ENCODE results near the gene MTARC1. TPM values are rescaled to one million over a fixed set of nuclear protein-coding genes. Genes with fewer than 3 reads are reported as not detected.

Gene MTARC1
- total RNA-seq, 1 donor from 2014 or later: 9.6 TPM

DNA sequence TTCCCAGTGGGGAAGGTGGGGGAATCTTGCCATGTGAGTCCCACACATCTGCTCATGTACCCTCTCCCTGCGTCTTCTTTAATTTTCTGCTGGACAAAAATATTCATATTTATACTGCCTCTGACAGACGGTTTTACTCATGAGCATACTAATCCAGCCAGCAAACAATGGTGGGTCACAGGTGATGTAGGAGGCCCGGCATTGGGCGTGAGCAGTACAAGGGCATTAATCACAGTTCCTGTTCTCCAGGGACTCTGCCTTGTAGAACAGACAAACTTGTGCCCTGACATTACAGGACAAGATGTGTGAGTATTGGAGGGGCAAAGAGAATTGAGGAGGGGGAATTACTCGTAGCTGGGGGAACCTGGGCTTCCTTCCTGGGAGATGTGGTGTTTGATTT, 25.0 kb downstream of the MTARC1 start:
- intact Hi-C loops (cut with DNase I): loop anchor here (10.0 kb wide), 2 partner anchors 63 to 623 kb away; partner anchors contain the start of gene HLX
- no peak for DNase-seq (ENCODE audit: extremely low spot score in 2 of 2)
- TF ChIP-seq POLR2A (IDR thresholded peaks at IDR 0.05) (no peak), POLR2AphosphoS5 (IDR thresholded peaks at IDR 0.05; ENCODE audit: insufficient read depth in 1 of 2, low read depth in 1 of 2) (no peak)
- H3K27ac ChIP-seq: no peak overlapping the region
- H3K27me3 ChIP-seq: no peaks in the 10 kb centered on the region
- H3K4me3 ChIP-seq: no peak overlapping the region
- H3K36me3 ChIP-seq: no peaks in the 10 kb centered on the region
- no peaks in the 10 kb centered on the region for H3K4me1 ChIP-seq
- H3K9me3 ChIP-seq: no peaks in the 10 kb centered on the region

DNA sequence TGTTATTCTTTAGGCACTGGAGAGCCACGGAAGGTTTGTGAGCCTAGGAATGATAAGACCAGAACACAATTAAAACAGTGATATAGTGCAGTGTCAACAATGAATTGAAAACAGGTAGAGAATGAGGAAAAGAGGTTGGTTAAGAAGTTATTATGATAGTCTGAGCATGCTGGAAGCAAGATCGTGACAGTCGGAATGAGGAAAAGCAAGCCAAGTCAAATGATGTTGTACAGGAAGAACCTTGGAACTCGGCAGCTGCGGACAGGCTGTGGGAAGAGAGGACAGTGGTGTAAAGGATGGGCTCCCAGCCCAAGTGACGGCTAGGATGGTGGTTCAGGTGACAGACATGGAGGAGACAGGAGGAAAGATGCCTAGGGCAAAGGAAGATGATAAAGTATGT, 25.6 kb downstream of the MTARC1 start:
- intact Hi-C loops (cut with DNase I): loop anchor here (10.0 kb wide), 2 partner anchors 62 to 622 kb away; partner anchors contain the start of gene HLX
- H3K9me3 ChIP-seq: no peaks in the 10 kb centered on the region
- no peak for DNase-seq (ENCODE audit: extremely low spot score in 2 of 2)
- no peak overlapping the region for H3K27ac ChIP-seq
- TF ChIP-seq POLR2AphosphoS5 (IDR thresholded peaks at IDR 0.05; ENCODE audit: insufficient read depth in 1 of 2, low read depth in 1 of 2): no peak
- TF ChIP-seq, protein P1, sequence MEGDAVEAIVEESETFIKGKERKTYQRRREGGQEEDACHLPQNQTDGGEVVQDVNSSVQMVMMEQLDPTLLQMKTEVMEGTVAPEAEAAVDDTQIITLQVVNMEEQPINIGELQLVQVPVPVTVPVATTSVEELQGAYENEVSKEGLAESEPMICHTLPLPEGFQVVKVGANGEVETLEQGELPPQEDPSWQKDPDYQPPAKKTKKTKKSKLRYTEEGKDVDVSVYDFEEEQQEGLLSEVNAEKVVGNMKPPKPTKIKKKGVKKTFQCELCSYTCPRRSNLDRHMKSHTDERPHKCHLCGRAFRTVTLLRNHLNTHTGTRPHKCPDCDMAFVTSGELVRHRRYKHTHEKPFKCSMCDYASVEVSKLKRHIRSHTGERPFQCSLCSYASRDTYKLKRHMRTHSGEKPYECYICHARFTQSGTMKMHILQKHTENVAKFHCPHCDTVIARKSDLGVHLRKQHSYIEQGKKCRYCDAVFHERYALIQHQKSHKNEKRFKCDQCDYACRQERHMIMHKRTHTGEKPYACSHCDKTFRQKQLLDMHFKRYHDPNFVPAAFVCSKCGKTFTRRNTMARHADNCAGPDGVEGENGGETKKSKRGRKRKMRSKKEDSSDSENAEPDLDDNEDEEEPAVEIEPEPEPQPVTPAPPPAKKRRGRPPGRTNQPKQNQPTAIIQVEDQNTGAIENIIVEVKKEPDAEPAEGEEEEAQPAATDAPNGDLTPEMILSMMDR (IDR thresholded peaks at IDR 0.05): no peak
- no peak for TF ChIP-seq POLR2A (IDR thresholded peaks at IDR 0.05)
- H3K36me3 ChIP-seq: no peaks in the 10 kb centered on the region
- no peaks in the 10 kb centered on the region for H3K4me1 ChIP-seq
- no peaks in the 10 kb centered on the region for H3K27me3 ChIP-seq
- H3K4me3 ChIP-seq: no peak overlapping the region

DNA sequence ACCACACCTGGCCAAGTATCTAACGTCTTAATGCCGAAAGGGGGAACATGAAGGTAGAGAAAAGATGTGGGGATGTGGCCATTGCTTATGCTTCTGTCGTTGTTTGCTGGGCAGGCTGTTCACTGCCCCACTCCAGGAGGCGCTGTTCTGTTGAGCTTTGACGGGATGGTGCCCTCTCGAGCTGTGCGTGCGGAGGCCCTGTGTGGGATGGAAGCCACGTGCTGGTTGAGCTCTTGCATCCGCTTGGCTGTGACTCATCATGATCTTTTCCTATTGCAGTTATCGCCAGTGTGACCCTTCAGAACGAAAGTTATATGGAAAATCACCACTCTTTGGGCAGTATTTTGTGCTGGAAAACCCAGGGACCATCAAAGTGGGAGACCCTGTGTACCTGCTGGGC, 26.3 kb downstream of the MTARC1 start:
- Histone ChIP-seq H3K4me3 (no peak overlapping the region), H3K9me3 (no peaks in the 10 kb centered on the region), H3K27me3 (no peaks in the 10 kb centered on the region), H3K4me1 (no peaks in the 10 kb centered on the region), H3K36me3 (no peaks in the 10 kb centered on the region), H3K27ac (no peak overlapping the region)
- no peak for DNase-seq (ENCODE audit: extremely low spot score in 2 of 2)
- intact Hi-C loops (cut with DNase I): loop anchor here (10.0 kb wide), 2 partner anchors 62 to 622 kb away; partner anchors contain the start of gene HLX
- TF ChIP-seq, protein P1 (IDR thresholded peaks at IDR 0.05): no peak
- no peak for TF ChIP-seq POLR2A (IDR thresholded peaks at IDR 0.05)
- TF ChIP-seq POLR2AphosphoS5 (IDR thresholded peaks at IDR 0.05; ENCODE audit: insufficient read depth in 1 of 2, low read depth in 1 of 2): no peak

DNA sequence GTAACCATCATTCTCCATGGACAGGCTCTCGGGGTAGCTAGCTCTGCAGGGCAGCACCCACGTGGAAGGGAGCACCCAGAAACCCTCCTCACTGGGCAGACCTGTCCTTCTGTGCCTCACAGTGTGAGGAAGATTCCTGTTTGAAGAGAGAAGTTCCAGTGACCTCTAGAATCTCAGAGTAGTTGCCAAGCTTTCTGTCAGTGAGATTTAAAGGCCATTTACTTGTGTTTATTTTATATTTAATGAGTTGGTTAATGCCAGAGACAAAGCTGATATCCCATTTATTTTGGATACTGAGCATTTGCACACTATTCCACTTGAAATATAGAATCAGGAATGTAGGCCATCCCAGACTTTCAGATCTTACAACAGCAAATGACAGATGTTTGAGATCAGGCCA, 28.7 kb downstream of the MTARC1 start:
- TF ChIP-seq POLR2A (IDR thresholded peaks at IDR 0.05) (no peak), POLR2AphosphoS5 (IDR thresholded peaks at IDR 0.05; ENCODE audit: insufficient read depth in 1 of 2, low read depth in 1 of 2) (no peak)
- TF ChIP-seq, protein P1 (IDR thresholded peaks at IDR 0.05): no peak
- no peak for DNase-seq (ENCODE audit: extremely low spot score in 2 of 2)
- H3K4me3 ChIP-seq: no peak overlapping the region
- intact Hi-C loops (cut with DNase I): loop anchor here (10.0 kb wide), 2 partner anchors 59 to 619 kb away; partner anchors contain the start of gene HLX
- H3K4me1 ChIP-seq: peaks cover 14% of the 10 kb centered on the region
- no peak overlapping the region for H3K27ac ChIP-seq
- no peaks in the 10 kb centered on the region for H3K9me3 ChIP-seq
- H3K27me3 ChIP-seq: no peaks in the 10 kb centered on the region
- no peaks in the 10 kb centered on the region for H3K36me3 ChIP-seq

DNA sequence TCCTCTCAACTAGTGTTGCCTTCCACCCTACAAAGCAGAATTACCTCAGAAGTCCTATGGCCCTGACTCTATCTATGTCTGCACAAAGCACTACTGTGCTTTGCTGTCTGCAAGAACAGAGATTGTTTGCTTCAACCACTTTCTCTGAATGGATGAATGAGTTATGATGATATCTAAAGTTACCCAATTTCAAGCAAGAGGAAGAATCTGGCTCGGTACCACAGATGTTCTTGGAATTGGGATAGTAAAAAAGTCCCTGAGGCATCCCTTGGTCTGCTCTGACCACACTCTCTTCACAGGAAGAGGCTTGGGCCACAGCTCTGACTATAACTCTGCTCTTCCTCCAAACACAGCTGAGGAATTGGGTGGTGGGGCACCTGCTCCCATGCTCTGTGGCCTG, 31.2 kb downstream of the MTARC1 start:
- TF ChIP-seq, protein P1 (IDR thresholded peaks at IDR 0.05): no peak
- TF ChIP-seq POLR2AphosphoS5 (IDR thresholded peaks at IDR 0.05; ENCODE audit: insufficient read depth in 1 of 2, low read depth in 1 of 2): no peak
- no peak for TF ChIP-seq POLR2A (IDR thresholded peaks at IDR 0.05)
- H3K9me3 ChIP-seq: no peaks in the 10 kb centered on the region
- no peaks in the 10 kb centered on the region for H3K27me3 ChIP-seq
- intact Hi-C loops (cut with DNase I): loop anchor here (10.0 kb wide), 2 partner anchors 57 to 617 kb away; partner anchors contain the start of gene HLX
- H3K27ac ChIP-seq: peak overlapping the region; percentile 40
- H3K4me3 ChIP-seq: no peak overlapping the region
- H3K36me3 ChIP-seq: no peaks in the 10 kb centered on the region
- DNase-seq (ENCODE audit: extremely low spot score in 2 of 2): no peak
- peaks cover 14% of the 10 kb centered on the region for H3K4me1 ChIP-seq

Measured in vagina (tissue), 2 donors.